SJSA1 (cell line): ENCODE results near the gene PBX3. TPM values are rescaled to one million over a fixed set of nuclear protein-coding genes. Genes with fewer than 3 reads are reported as not detected.

Source experiments
- DNase-seq, 2 experiments: peaks; one replicate each; pipeline ENCODE4 v3.0.0-alpha.2; 2015 to 2020; ENCODE audit warnings: low spot score in 2 of 2, low read depth in 1 of 2
- H3K27ac ChIP-seq: fragments of 250-450 bp; sonication (Bioruptor Pico); 2 replicates; pipeline ENCODE4 v1.5.1; 2020; ENCODE audit warnings: mild to moderate bottlenecking, moderate library complexity
- H3K27me3 ChIP-seq: fragments of 250-450 bp; sonication (Bioruptor Pico); replicated peaks from 2 replicates; pipeline ENCODE4 v1.5.1; 2020; ENCODE audit warnings: mild to moderate bottlenecking, moderate library complexity
- H3K36me3 ChIP-seq: fragments of 250-450 bp; sonication (Bioruptor Pico); 2 replicates; pipeline ENCODE4 v1.5.1; 2020; ENCODE audit warnings: mild to moderate bottlenecking
- H3K4me1 ChIP-seq: fragments of 250-450 bp; sonication (Bioruptor Pico); replicated peaks from 2 replicates; pipeline ENCODE4 v1.6.1; 2021; ENCODE audit warnings: mild to moderate bottlenecking
- H3K4me3 ChIP-seq: fragments of 250-450 bp; sonication (Bioruptor Pico); 2 replicates; pipeline ENCODE4 v1.5.1; 2020; ENCODE audit warnings: mild to moderate bottlenecking
- H3K9me3 ChIP-seq: fragments of 250-450 bp; sonication (Bioruptor Pico); replicated peaks from 2 replicates; pipeline ENCODE4 v1.5.1; 2020; ENCODE audit warnings: mild to moderate bottlenecking
- total RNA-seq: library from RNA; depleted of rRNA; stranded (reverse); fragments of >200 nt; shearing (Covaris generic); gene quantifications from 2 replicates; pipeline ENCODE4 v1.2.3, GENCODE V29; 2014

PBX3 gene
- total RNA-seq, 1 experiment from 2014 or later = 15.1 TPM

DNA sequence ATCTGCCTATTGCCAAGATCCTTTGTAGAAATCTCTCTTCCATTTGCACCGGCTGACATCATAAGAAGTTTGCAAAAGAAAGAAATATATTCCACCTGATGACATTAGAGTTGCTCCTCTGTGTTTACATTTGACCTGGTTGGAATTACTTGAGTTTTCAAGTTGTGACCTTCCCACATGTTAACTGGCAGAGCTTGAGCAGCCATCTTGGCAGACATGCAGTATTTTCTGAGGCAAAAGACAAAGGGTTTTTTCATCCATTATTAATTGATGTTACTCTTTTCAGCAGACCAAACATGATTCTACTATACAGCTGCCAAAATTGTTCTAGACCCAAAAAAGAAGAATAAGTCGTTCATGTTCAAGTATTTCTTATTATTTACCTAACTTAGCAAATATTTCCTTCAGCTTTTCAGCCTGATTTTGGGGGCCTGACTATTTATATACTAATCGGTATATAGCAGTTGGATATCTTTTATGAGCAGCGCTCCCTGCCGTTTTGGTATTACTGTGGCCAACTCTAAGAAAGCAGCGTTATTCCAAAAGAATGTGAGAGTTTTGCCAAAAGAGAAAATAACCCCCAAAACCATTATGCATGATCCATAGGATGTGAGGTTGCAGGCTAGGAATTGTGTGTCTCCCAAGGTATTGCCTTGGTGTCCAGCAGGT, 212.9 kb downstream of the PBX3 start:
- Histone ChIP-seq H3K36me3 (no peaks in the 10 kb centered on the region), H3K27ac (no peak overlapping the region), H3K27me3 (no peaks in the 10 kb centered on the region), H3K4me3 (no peak overlapping the region), H3K4me1 (no peaks in the 10 kb centered on the region), H3K9me3 (no peaks in the 10 kb centered on the region)
- DNase-seq = no peak

DNA sequence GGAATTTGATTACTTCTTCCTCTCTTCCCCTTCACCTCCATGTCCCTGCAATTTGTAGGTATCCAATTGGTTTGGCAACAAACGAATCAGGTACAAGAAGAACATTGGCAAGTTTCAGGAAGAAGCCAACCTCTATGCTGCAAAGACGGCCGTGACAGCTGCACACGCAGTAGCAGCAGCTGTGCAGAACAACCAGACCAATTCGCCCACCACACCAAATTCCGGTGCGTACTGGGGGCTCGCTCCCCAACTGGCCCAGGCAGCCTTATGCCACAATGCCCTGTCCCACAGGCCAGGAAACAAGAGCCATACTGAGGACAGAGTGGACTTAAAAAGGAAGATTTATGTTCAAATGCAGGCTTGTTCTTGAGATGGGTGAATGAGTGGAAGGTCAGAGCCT, 213.5 kb downstream of the PBX3 start:
- H3K9me3 ChIP-seq = no peaks in the 10 kb centered on the region
- H3K27ac ChIP-seq = no peak overlapping the region
- H3K27me3 ChIP-seq = no peaks in the 10 kb centered on the region
- no peaks in the 10 kb centered on the region for H3K36me3 ChIP-seq
- DNase-seq = no peak
- no peak overlapping the region for H3K4me3 ChIP-seq
- H3K4me1 ChIP-seq = no peaks in the 10 kb centered on the region

DNA sequence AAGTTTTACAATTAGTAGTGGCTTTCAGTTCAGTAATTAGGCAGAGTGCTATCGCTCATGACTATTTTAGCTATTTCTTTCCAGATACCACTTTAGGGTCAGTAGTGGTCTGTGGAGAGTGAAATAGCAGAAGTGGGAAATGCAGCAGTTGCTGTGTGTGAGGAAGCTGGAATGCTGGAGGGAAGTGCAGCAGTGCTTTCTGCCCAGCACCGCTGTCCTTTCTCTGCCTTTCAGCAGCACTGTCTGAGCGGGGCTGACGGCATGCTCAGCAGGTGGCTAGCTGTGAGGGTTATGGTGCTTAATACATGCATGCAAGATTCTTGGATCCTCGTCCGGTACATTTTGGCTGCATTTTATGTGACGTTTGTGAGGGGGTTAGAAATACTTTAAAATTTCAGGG, 213.9 kb downstream of the PBX3 start:
- H3K36me3 ChIP-seq = no peaks in the 10 kb centered on the region
- H3K4me1 ChIP-seq = no peaks in the 10 kb centered on the region
- no peaks in the 10 kb centered on the region for H3K27me3 ChIP-seq
- no peaks in the 10 kb centered on the region for H3K9me3 ChIP-seq
- no peak for DNase-seq
- no peak overlapping the region for H3K4me3 ChIP-seq
- H3K27ac ChIP-seq = no peak overlapping the region

DNA sequence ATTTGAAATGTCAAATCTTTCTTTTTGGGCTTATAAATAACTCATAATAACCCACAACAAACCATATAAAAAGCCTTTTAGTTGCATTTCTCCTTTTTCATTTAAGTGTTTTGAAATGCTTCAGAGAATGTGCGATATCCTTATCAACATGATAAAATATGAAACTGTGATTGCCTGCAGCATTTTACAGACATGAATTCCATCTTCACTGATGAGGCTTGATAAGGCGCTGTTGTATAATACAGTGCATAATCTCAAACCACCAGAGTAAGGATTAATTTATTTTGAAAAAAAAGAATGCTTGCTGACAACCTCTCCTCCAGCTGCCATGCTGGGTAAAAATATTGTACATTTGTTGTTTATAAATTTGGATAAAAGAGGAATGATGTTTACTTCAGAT, 216.8 kb downstream of the PBX3 start:
- Histone ChIP-seq H3K9me3 (no peaks in the 10 kb centered on the region), H3K27ac (no peak overlapping the region), H3K4me1 (no peaks in the 10 kb centered on the region), H3K4me3 (no peak overlapping the region), H3K36me3 (no peaks in the 10 kb centered on the region), H3K27me3 (no peaks in the 10 kb centered on the region)
- DNase-seq = no peak

DNA sequence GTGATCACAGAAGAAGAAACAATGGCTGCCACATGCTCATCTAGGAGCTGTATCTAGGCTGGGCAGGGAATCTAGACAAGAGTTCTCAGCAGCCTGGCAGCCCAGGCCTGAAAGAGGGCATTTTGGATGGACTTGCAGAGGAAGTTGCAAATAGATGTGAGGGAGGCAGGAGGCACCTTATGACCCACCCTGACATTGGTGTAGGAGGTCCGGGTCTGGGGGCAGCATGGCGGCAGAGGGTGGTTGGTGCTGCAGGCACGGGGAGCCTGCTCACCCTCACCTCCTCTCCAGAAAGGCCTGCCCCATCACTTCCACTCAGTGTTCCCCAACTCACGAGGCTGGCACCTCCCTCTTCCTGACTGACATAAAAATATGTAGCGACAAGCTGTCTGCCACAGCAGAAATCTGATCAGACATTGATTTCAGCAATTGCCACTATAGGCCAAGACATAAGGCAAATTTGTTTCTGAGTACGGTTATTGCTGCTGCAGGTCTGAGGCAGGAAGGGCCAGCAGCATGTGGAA, 217.6 kb downstream of the PBX3 start:
- no peaks in the 10 kb centered on the region for H3K27me3 ChIP-seq
- H3K27ac ChIP-seq = no peak overlapping the region
- H3K4me1 ChIP-seq = no peaks in the 10 kb centered on the region
- H3K4me3 ChIP-seq = no peak overlapping the region
- H3K9me3 ChIP-seq = no peaks in the 10 kb centered on the region
- DNase-seq = no peak
- H3K36me3 ChIP-seq = no peaks in the 10 kb centered on the region

DNA sequence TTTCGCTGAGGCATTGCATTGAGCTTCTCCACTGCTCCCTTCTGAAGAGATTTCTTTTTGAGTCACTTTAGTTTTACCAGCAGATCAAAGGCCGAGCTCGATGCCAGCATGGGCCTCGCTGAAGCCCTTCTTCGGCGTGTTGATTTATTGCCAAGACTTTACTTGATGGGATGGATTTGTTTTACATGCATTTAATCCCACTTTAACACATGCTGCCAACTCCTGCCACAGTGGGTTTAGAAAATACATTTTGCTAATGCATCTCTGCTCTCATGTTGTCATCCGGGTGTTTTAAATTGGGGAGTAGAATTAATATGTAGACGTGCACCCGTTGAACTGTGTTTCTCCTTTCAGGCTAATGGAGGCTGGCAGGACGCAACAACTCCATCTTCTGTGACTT, 218.3 kb downstream of the PBX3 start:
- no peak overlapping the region for H3K27ac ChIP-seq
- H3K4me1 ChIP-seq = no peaks in the 10 kb centered on the region
- DNase-seq = no peak
- no peak overlapping the region for H3K4me3 ChIP-seq
- H3K27me3 ChIP-seq = no peaks in the 10 kb centered on the region
- no peaks in the 10 kb centered on the region for H3K36me3 ChIP-seq
- no peaks in the 10 kb centered on the region for H3K9me3 ChIP-seq

DNA sequence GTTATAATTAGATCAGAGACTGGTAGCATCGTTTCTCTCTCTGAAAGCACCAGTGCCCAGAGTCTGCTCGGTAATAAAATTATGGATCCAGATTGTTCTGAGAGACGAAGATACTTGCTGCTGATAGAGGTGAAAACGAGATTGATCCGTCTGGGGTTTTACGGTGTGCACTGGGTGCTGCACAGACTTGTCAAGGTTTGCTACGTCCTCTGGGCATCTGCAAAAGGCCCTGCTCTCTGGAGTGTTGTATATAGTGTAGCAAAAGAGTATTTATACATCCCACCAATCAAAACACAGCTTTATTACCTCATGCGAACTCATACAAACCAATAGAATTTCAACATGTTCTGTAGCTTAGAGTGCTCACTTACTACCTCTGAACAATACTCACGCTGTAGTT, 219.3 kb downstream of the PBX3 start:
- DNase-seq = no peak
- no peaks in the 10 kb centered on the region for H3K9me3 ChIP-seq
- no peaks in the 10 kb centered on the region for H3K27me3 ChIP-seq
- H3K36me3 ChIP-seq = no peaks in the 10 kb centered on the region
- H3K4me3 ChIP-seq = no peak overlapping the region
- no peak overlapping the region for H3K27ac ChIP-seq
- no peaks in the 10 kb centered on the region for H3K4me1 ChIP-seq

DNA sequence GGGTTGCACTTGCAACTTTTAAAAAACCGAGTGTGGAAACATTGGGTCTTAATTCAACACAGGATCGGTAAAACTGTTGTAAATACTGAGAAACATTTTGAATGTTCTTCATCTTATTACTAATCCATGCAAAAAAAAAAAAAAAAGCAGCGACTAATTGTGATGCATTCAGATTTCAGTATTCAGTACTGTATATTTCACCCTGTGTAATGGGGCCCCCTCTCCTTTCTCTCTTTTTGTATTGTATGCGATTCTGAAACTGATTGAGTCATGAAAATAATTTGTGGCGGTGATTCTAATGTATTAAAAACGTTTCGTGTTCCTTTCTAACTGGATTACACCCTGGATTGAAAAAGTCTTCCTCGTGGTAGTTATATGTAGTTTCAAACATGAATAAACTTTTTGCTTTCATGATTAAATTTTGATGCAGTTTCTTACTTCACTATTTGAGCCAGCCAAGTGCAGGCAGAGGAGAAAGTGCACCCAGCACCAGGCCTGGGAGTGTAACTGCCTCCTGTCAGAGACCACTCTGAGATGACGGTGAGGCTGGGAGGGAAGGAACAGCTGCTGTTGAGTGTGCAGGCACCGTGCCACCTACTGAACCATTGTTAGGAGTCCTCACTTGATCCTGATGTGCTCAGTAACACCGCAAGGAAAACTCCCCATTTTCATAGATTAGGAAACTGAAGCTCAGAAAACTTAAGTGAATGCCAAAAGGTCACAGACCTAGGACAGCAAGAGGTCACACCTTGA, 220.0 kb downstream of the PBX3 start:
- H3K27me3 ChIP-seq = no peaks in the 10 kb centered on the region
- H3K9me3 ChIP-seq = no peaks in the 10 kb centered on the region
- no peaks in the 10 kb centered on the region for H3K4me1 ChIP-seq
- no peak overlapping the region for H3K4me3 ChIP-seq
- H3K36me3 ChIP-seq = no peaks in the 10 kb centered on the region
- no peak for DNase-seq
- no peak overlapping the region for H3K27ac ChIP-seq

DNA sequence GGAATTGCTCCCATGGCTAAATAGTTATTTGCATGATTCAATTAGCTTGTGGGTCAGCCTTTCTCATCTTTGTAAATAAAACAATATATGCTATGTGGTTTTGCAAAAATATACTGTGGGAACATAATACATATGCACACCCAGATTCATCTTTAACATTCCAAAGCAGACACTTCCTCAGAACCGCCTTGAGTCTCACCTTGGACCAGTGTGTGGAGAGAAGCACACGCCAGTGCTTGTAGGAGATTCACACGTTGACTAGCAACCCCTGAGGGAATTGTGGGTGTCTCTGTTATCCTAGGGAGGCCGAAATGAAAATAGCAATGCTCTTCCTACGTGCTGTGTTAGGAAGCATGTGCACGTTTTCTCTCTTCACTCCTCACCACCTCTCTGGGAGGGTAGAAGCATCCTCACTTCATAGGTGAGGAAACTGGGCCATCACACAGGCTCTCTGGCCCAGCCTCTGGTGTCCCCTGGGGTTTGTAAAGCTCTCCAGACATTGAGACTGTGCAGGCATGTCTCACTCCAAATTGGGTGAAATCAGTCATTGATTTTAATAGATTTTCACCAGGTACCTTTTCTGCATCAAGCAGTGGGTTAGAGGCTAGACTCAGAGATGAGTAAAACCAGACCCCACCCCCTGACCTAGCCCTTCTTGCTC, 221.7 kb downstream of the PBX3 start:
- Histone ChIP-seq H3K4me1 (no peaks in the 10 kb centered on the region), H3K27me3 (no peaks in the 10 kb centered on the region), H3K9me3 (no peaks in the 10 kb centered on the region), H3K27ac (no peak overlapping the region), H3K36me3 (no peaks in the 10 kb centered on the region), H3K4me3 (no peak overlapping the region)
- DNase-seq = no peak

DNA sequence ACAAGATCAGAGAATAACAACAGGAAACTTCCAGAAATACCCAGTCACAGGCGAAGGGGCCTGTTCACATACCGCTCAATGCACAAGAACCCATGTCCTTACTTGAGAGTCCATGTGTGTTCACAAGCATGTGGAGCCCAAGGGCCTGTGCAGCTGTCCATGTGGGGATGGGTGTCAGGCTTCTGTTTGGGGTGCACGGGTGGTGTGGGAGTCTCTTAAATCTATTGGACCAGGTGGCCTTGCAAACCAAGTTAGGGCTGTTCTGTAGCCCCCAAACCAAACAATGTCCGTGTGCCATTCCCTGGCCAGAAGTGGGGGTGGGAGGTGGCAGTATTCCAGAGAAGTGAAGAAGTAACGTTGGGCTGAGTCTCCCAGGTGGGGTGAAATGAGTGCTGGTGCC, 222.3 kb downstream of the PBX3 start:
- H3K27ac ChIP-seq = no peak overlapping the region
- H3K27me3 ChIP-seq = no peaks in the 10 kb centered on the region
- H3K9me3 ChIP-seq = no peaks in the 10 kb centered on the region
- H3K36me3 ChIP-seq = no peaks in the 10 kb centered on the region
- no peak for DNase-seq
- no peaks in the 10 kb centered on the region for H3K4me1 ChIP-seq
- no peak overlapping the region for H3K4me3 ChIP-seq

DNA sequence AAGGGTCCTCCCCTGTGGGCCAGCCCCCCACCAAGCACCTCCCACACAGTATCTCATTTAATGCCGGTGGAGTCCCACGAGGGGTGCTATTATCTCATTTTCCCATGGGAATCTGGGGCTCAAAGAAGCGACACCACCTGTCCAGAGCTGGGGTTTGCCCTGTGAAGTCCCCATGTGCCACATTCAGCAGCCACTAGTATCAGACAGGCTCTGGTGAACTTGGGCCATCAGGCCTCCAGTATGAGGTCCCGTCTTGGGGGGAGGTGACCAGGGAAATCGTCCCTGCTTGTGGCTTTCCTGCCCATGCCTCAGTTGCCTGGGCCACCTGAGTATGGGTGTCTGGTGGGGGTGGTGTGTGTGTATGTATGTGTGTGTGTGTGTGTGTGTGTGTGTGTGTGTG, 222.7 kb downstream of the PBX3 start:
- Histone ChIP-seq H3K4me1 (no peaks in the 10 kb centered on the region), H3K9me3 (no peaks in the 10 kb centered on the region), H3K27ac (no peak overlapping the region), H3K36me3 (no peaks in the 10 kb centered on the region), H3K4me3 (no peak overlapping the region), H3K27me3 (no peaks in the 10 kb centered on the region)
- DNase-seq = no peak

DNA sequence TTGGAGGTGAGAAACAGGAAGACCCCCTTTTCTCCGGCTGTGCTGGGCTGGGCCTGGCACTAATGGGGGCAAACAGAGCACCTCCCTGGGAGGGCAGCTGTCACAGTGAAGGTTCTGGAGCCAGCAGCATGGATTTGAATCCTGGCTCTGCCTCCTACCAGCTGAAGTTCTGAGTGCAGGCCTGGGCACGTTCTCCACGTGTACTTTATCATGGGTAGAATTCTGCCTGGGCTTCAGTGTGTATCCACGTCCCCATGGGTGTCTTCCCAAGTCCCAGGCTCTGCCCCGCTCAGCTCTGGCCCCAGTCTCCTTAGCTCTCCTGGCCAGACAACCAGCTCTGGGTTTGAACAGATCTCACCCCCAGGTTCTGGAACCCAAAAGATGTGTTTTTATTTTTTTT, 223.2 kb downstream of the PBX3 start:
- H3K4me3 ChIP-seq = no peak overlapping the region
- no peaks in the 10 kb centered on the region for H3K4me1 ChIP-seq
- H3K36me3 ChIP-seq = no peaks in the 10 kb centered on the region
- DNase-seq = no peak
- H3K9me3 ChIP-seq = no peaks in the 10 kb centered on the region
- no peak overlapping the region for H3K27ac ChIP-seq
- no peaks in the 10 kb centered on the region for H3K27me3 ChIP-seq

DNA sequence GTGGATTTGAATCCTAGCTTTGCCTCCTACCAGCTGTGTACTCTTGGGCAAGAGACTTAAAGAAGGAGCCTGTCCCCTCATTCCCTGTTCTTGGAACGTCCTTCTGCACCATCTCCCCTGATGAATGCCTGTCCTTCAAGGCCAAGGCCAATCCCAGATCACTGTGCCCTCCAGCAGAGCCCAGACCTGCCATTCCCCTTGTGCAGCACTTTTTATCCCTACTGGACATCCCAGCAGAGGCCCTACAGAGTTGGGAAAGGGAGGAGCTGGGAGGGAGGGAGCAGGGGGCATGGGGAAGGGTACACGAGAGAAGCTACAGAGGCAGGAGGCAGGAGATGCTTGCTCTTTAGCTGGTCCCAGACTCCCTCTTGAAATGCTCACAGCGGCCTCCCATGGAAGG, 223.9 kb downstream of the PBX3 start:
- Histone ChIP-seq H3K4me1 (no peaks in the 10 kb centered on the region), H3K9me3 (no peaks in the 10 kb centered on the region), H3K27me3 (no peaks in the 10 kb centered on the region), H3K27ac (no peak overlapping the region), H3K36me3 (no peaks in the 10 kb centered on the region), H3K4me3 (no peak overlapping the region)
- no peak for DNase-seq

DNA sequence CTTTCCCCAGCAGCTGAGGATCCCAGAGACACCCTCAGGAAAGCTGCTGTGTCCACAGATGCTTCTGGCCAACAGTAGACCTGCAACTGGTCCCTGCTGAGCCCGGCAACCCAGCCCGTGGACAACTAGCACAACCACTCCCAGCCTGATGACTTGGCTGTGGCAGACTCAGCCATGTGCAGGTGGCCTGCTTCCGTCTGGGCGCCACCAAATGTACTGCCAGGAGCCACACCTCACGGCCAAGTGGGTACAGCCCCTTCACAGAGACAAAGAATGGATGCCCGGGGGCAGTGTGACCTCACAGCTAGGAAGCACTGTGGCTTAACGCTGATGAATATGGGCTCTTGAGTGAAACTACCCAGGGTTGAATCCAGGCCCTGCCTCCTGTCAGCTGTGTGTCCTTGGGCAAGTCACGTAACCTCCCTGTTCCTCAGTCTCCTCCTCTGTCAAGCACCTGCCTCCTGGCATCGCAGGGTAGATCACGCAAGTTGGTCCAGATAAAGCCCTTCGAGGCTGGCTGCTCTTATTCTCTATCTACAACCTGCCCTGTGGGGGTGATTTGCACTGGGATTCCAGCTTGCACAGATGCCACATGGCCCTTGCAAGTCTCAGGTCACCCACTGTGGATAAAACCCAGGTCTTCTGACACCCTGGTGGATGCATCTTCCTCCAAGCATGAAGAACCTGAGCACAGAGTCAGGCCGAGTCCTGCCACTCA, 225.0 kb downstream of the PBX3 start:
- no peaks in the 10 kb centered on the region for H3K27me3 ChIP-seq
- H3K9me3 ChIP-seq = no peaks in the 10 kb centered on the region
- no peaks in the 10 kb centered on the region for H3K36me3 ChIP-seq
- H3K4me1 ChIP-seq = peaks cover 4% of the 10 kb centered on the region; the same call in 1 of the 2 replicates
- no peak overlapping the region for H3K4me3 ChIP-seq
- DNase-seq = no peak
- no peak overlapping the region for H3K27ac ChIP-seq
